ENCODE results near the gene GAS7. TPM values are rescaled to one million over a fixed set of nuclear protein-coding genes. Genes with fewer than 3 reads are reported as not detected.

Gene GAS7
- total and polyA plus RNA-seq, 2 of the 13 experiments (the other 11 are each of a cell fraction or from before 2014, with no cell fraction given): 1.0 to 5.2 TPM

- Histone ChIP-seq H3K9me3 (ENCODE audit: low read length) (peaks cover 18% of the 10 kb centered on the region), H3K27me3 (ENCODE audit: control insufficient read depth in 1 of 2, insufficient read depth in 2 of 2, low read length in 2 of 2) (no peaks in the 10 kb centered on the region), H3K4me2 (ENCODE audit: low read depth, low read length) (no peak overlapping the region), H3K36me3 (replicated peaks in 1 of 2; ENCODE audit: control insufficient read depth in 1 of 2, insufficient read depth in 2 of 2, low read length in 2 of 2) (no peaks in the 10 kb centered on the region), H3K4me3 (replicated peaks in 1 of 3; ENCODE audit: insufficient read depth in 1 of 3, low read depth in 2 of 3, low read length in 3 of 3) (no peak overlapping the region), H3K79me2 (ENCODE audit: insufficient read depth, low read length) (no peaks in the 10 kb centered on the region), H4K20me1 (ENCODE audit: insufficient read depth, low read length) (no peaks in the 10 kb centered on the region), H2AFZ (ENCODE audit: low read length) (no peak overlapping the region), H3K27ac (ENCODE audit: extremely low read length, insufficient read depth, low read length) (no peak overlapping the region), H3K9ac (ENCODE audit: insufficient read depth, low read depth, low read length) (no peak overlapping the region), H3K4me1 (ENCODE audit: insufficient read depth, low read length) (no peaks in the 10 kb centered on the region)
- ChIA-PET POLR2A (no interaction called here), CTCF (ENCODE audit: low intra/inter-chr PET ratio, low total read pairs) (no interaction called here)
- no peak for FAIRE-seq
- no peak for ATAC-seq
- intact Hi-C loops (cut with micrococcal nuclease; ENCODE audit: unreplicated experiment) (no loop called here), in situ Hi-C loops (cut with HindIII; ENCODE audit: extremely low pct_ligation_motif_present, low pct_unique_long_range_greater_than_20kb) (no loop called here)
- DNase-seq (ENCODE audit: low spot score): no peak
- 7% methylated on average over 2 of the region's 11 CpGs for WGBS (ENCODE audit: low lambda C conversion rate)
- TF ChIP-seq TSC22D2 (CRISPR knock-in tag; IDR thresholded peaks at IDR 0.05; ENCODE audit: borderline replicate concordance) (no peak), SCMH1 (CRISPR knock-in tag; IDR thresholded peaks at IDR 0.05; ENCODE audit: borderline replicate concordance) (no peak)
- BruUV-seq (replicated peaks): no TSS peak
Measured at GRCh38 chr17:10197362-10197720, 1.1 kb downstream of the GAS7 start.

- Histone ChIP-seq H3K36me3 (replicated peaks in 1 of 2; ENCODE audit: control insufficient read depth in 1 of 2, insufficient read depth in 2 of 2, low read length in 2 of 2) (no peaks in the 10 kb centered on the region), H3K4me2 (ENCODE audit: low read depth, low read length) (no peak overlapping the region), H3K9ac (ENCODE audit: insufficient read depth, low read depth, low read length) (no peak overlapping the region), H3K9me3 (ENCODE audit: low read length) (peaks cover 19% of the 10 kb centered on the region), H2AFZ (ENCODE audit: low read length) (no peak overlapping the region), H4K20me1 (ENCODE audit: insufficient read depth, low read length) (no peaks in the 10 kb centered on the region), H3K4me3 (replicated peaks in 1 of 3; ENCODE audit: insufficient read depth in 1 of 3, low read depth in 2 of 3, low read length in 3 of 3) (no peak overlapping the region), H3K27ac (ENCODE audit: extremely low read length, insufficient read depth, low read length) (no peak overlapping the region), H3K79me2 (ENCODE audit: insufficient read depth, low read length) (no peaks in the 10 kb centered on the region), H3K4me1 (ENCODE audit: insufficient read depth, low read length) (no peaks in the 10 kb centered on the region), H3K27me3 (ENCODE audit: control insufficient read depth in 1 of 2, insufficient read depth in 2 of 2, low read length in 2 of 2) (no peaks in the 10 kb centered on the region)
- in situ Hi-C loops (cut with HindIII; ENCODE audit: extremely low pct_ligation_motif_present, low pct_unique_long_range_greater_than_20kb) (no loop called here), intact Hi-C loops (cut with micrococcal nuclease; ENCODE audit: unreplicated experiment) (no loop called here)
- 18% methylated on average over 4 of the region's 4 CpGs for WGBS (ENCODE audit: low lambda C conversion rate)
- no peak for ATAC-seq
- no peak for FAIRE-seq
- ChIA-PET POLR2A (no interaction called here), CTCF (ENCODE audit: low intra/inter-chr PET ratio, low total read pairs) (no interaction called here)
- DNase-seq (ENCODE audit: low spot score): no peak
- TF ChIP-seq SNRNP70 (IDR thresholded peaks at IDR 0.05; ENCODE audit: low read depth, low read length) (no peak), ZNF12 (CRISPR knock-in tag; IDR thresholded peaks at IDR 0.05) (no peak), ZNF879 (CRISPR knock-in tag; IDR thresholded peaks at IDR 0.05) (no peak), ZNF749 (CRISPR knock-in tag; IDR thresholded peaks at IDR 0.05; ENCODE audit: borderline replicate concordance) (no peak)
- TF ChIP-seq, protein P1, sequence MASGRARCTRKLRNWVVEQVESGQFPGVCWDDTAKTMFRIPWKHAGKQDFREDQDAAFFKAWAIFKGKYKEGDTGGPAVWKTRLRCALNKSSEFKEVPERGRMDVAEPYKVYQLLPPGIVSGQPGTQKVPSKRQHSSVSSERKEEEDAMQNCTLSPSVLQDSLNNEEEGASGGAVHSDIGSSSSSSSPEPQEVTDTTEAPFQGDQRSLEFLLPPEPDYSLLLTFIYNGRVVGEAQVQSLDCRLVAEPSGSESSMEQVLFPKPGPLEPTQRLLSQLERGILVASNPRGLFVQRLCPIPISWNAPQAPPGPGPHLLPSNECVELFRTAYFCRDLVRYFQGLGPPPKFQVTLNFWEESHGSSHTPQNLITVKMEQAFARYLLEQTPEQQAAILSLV (CRISPR knock-in tag; IDR thresholded peaks at IDR 0.05; ENCODE audit: borderline replicate concordance): no peak
- no TSS peak for BruUV-seq (replicated peaks)
Measured at GRCh38 chr17:10196941-10197340, 1.5 kb downstream of the GAS7 start.
